Epithelial cell of prostate (primary cell): Measurements from ENCODE around the gene ACTR3C.
A peak's percentile ranks its signal among the peaks of the same experiment; 100 is the strongest.
"Not testable (repeated sequence)": the region's sequence is repeated elsewhere in the genome, so short reads cannot be mapped to it uniquely, and the experiment has no call there.

ENCODE experiments used
- DNase-seq: peaks from one replicate; pipeline ENCODE4 v3.0.0-alpha.2; 2011; ENCODE audit warnings: low read depth, low spot score
- H3K27ac ChIP-seq: fragments of 450-650 bp; 2 replicates; pipeline ENCODE4 v1.5.1; 2017; ENCODE audit warnings: mild to moderate bottlenecking

The ACTR3C gene

DNA sequence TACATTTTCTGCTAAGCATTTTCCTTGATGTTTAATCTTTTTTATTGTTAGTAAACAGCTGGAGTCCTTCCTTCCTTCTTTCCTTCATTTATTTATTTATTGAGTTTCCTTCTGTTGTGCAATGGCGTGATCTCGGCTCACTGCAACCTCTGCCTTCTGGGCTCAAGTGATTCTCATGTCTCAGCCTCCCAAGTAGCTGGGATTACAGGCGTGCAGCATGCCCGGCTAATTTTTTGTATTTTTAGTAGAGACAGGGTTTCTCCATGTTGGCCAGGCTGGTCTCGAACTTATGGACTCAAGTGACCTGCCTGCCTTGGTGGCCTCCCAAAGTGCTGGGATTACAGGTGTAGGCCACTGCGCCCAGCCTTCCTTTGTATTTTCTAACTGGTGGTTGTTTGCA lies 6.4 kb downstream of the ACTR3C start:
- DNase-seq, H3K27ac ChIP-seq: not testable (repeated sequence)

DNA sequence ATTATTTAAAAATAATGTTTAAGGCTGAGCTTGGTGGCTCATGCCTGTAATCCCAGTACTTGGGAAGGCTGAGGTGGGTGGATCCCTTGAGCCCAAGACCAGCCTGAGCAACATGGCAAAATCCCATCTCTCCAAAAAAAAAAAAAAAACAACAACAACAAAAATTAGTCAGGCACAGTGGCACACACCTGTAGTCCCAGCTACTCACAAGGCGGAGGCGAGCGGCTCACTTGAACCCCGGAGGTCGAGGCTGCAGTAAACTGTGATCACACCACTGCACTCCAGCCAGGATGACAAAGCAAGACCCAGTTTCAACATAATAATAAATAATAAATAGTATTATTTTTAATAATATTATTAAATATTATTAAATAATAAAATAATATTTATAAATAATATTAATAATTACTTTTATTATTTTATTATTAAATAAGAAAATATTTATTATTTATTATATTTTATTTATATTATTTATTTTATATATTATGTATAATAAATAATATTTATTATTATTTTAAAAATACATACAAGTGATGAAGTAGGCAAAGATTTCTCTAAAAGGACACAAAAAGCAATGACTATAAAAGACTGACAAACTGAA lies 8.6 kb downstream of the ACTR3C start:
- no peak for DNase-seq
- no peak overlapping the region for H3K27ac ChIP-seq

DNA sequence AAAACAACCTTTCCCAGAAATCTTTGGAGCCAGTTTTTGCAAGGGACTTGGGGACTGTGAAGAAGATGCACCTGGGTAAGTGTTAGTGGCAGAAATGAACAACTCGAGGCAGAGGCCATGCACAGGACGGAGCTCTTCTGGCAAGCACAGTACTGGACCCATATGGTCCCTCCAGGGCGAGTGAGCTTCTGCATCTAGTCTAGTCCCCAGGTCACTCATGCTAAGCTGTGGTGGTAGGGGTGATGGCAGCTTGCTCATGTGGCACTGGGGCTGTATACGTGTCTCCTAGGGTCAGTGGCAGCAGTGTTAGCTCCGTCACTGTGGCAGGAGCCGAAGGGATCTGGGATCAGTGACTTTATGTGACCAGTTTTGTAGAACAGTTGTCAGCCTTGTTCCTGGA lies 9.5 kb downstream of the ACTR3C start:
- H3K27ac ChIP-seq = no peak overlapping the region
- no peak for DNase-seq

DNA sequence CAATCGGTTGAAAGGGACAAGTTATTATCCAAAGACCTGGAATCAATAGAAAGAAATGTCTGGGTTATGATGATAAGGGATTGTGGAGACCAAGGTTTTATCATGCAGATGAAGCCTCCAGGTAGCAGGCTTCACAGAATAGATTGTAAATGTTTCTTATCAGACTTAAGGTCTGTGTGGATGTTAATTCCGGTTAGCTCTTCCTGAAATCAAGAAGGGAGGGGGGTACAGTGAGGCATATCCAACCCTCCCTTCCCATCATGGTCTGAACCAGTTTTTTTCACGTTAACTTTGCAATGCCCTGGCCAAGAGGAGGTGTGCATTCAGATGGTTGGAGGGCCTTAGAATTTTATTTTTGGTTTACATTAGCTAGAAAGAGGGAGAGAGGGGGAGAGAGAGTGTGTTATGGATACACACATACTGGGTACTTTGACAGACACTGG lies 10.0 kb downstream of the ACTR3C start:
- no peak for DNase-seq
- no peak overlapping the region for H3K27ac ChIP-seq

DNA sequence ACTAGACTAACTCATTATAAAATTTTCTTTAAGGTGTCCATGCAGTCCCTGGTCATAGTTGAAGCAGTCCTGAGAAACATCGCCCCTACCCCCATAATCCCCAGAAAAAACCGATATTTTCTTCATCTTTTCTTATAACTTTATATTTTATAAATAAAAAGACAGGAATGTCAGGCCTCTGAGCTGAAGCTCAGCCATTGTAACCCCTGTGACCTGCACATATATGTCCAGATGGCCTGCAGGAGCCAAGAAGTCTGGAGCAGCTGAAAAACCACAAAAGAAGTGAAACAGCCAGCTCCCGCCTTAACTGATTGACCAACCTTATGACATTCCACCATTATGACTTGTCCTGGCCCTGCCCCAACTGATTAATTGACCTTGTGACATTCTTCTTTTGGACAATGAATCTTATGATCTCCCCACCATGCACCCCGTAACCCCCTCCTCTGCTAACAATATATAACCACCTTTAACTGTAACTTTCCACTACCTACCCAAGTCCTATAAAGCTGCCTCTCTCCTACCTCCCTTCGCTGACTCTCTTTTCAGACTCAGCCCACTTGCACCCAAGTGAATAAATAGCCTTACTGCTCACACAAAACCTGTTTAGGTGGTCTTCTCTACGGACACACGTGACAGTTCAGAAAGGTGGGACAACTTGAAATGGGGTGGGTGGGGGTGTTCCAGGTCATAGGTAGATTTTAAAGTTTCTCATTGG lies 10.5 kb downstream of the ACTR3C start:
- H3K27ac ChIP-seq, DNase-seq: not testable (repeated sequence)

DNA sequence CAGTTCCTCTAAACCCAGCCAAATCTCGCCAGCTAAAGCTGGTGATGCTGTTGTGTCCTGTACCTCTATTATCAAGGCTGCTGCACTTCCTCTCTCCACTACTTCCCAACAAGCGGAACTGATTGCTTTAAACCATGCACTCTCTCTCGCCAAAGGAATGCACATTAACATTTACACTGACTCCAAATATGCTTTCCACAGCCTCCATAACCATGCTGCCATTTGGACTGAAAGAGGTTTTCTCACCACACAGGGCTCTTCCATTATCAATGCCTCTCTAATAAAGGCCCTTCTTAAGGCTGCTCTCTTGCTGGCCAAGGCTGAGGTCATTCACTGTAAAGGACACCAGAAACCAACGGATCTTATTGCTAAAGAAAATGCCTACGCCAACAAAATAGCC lies 11.6 kb downstream of the ACTR3C start:
- no peak overlapping the region for H3K27ac ChIP-seq
- no peak for DNase-seq

DNA sequence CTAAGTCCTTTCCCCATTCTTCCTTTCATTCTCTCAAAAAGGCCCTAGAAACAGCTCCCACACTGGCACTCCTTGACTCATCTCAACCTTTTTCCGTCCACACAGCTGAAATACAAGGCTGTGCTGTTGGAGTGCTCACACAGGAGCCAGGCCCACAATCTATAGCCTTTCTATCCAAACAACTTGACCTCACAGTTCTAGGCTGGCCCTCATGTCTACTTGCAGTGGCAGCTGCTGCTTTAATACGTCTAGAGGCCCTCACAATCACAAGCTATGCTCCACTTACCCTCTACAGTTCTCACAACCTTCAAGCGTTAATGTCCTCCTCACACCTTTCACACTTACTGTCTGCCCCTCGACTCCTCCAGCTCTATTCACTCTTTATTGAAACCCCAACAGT lies 12.2 kb downstream of the ACTR3C start:
- H3K27ac ChIP-seq = no peak overlapping the region
- DNase-seq = no peak

DNA sequence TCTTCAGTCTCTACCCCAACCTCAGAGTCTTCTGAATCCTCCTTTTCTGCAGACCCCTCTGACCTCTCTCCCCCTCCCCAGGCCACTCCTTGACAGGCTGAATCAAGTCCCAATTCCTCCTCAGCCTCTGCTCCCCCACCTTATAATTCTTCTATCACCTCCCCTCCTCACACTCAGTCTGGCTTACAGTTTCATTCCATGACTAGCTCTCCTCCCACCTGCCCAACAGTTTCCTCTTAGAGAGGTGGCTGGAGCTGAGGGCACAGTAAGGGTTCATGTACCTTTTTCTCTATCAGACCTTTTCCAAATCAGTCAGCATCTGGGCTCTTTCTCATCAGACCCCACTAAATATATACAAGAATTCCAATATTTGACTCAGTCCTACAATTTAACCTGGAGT lies 14.8 kb downstream of the ACTR3C start:
- no peak for DNase-seq
- H3K27ac ChIP-seq = no peak overlapping the region

DNA sequence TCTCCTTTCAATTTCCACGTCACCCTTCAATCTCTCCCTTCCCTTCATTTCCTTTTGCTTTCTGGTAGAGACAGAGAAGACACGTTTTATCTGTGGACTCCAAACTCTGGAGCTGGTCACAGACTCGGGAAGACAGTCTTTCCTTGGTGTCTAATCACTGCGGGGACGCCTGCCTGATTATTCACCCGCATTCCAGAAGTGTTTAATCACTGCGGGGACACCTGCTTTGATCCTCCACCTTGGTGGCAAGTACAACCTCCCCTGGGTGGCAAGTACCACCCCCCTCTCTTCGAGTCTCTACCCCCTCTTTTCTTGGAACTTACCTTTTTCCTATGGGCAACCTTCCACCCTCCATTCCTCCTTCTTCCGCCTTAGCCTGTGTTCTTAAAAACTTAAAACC lies 15.4 kb downstream of the ACTR3C start:
- DNase-seq = no peak
- no peak overlapping the region for H3K27ac ChIP-seq

DNA sequence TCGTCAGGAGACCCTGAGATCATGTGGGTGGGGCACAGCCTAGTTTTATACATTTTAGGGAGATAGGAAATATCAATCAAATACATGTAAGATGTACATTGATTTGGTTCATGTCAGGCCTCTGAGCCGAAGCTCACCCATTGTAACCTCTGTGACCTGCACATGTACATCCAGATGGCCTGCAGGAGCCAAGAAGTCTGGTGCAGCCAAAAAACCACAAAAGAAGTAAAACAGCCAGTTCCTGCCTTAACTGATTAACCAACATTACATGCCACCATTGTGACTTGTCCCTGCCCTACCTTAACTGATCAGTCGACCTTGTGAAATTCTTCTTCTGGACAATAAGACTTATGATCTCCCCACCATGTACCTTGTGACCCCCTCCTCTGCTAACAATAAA lies 16.2 kb downstream of the ACTR3C start:
- H3K27ac ChIP-seq = no peak overlapping the region
- DNase-seq = no peak

DNA sequence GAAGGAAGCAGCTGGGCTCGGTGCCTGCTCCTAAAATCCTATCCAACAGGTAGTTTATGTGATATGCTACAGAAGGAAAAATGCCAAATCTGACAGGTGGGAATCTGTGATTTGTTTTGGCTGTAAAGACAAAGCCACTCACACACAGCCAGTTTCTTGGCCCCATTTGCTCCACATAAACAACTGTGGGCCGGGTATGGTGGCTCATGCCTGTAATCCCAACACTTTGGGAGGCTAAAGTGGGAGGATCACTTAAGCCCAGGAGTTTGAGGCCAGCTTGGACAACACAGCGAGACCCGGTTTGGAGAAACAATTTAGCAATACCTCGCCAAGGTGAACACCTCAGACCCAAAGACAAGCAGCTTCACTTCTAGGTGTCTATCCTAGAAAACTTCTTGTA lies 17.0 kb downstream of the ACTR3C start:
- H3K27ac ChIP-seq, DNase-seq: not testable (repeated sequence)

DNA sequence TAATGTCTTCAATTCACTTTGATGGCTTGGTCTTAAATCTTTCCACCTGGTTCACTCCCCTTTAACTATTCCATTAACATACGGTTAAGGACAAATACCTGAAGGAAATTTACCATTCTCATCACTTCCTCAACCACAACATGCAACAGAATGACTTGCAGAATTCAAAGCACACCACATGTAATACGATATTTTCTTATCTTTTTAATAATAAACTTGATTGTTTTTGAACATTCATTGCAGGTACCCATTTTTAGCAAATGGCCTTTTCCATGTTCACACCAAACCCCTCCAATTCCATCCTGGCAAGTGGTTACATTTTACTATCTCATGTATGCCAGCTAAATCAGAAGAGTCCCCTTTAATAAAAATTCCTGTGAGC lies 17.5 kb downstream of the ACTR3C start:
- not testable (repeated sequence) for DNase-seq, H3K27ac ChIP-seq

DNA sequence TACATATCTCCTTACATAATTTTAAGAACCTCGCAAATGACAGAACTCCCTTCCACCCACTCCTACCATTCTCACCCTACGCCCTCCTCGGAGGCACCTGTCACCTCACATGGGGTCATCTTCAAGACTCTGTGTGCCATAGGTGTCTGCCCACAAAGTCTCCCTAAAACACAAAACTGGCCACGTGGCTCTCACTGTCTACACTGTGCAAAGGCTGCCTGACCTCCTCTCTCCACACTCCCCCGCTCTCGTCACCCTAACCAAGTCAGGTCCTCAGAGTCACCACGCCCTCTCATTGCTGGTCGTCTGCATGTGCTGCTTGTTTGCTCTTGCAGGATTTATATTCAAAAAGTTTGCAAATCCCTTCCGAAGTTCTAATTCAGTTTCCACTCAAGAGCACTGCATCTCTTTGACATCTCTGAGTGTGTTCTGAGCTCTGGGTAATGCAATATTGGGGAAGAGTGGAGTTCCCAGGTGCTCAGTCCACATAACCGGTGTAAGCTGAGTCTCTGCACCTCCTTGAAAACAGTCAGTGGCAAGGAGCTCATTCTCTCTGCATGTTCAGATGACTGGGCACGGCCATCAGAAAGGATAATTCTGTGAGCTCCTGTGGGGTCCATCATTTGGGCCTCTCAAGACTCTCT lies 18.0 kb downstream of the ACTR3C start:
- H3K27ac ChIP-seq, DNase-seq: not testable (repeated sequence)

DNA sequence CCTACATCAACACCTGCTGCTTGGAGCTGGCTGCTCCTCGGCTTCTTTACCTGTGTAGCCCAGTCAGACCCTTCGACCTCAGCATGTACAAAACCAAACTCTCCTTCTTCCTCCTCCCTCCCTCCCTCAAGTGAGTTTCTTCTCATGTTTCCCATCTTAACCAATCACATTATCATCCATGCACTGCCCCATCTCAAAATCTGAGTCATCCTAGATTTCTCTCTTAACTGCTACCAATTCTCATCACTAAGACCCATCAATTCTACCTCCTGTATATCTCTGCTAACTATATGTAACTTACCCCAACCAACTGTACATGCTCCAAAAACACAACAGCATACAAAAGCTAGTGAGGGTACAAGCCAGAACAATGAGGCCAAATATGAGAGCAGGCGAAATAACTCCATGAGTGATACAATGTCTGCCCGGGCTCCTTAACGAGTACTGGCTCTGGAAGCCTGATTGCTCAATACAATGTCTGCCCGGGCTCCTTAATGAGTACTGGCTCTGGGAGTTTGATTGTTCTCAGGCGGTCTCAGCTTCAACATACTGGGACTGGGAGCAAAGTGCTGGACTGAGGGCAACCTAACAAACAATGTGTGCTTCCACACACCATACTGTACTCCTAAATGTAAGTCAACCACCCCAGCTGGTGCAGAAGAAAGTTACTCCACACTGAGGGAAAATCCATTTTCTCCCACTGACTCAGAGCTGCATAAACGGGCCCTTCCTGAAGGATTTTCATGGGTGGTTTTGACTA lies 18.7 kb downstream of the ACTR3C start:
- DNase-seq = not testable (repeated sequence)

DNA sequence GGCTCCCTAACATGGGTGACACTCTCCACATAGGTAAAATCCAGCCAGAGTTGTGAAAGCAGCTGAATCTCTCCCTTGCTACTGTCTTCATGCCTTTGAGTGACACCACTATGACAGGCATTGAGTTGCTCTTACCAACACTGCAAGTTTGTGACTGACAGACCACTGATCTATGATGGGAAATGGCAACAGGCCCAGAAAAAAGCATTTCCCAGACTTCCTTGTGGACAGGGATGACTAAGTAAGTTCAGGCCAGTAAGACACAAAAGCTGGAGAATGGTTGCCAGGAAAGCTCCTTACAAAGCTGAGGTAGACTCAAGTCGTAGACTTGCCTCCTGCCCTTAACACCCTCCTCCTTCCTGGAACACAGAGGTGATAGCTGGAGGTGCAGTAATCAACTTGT lies 20.4 kb downstream of the ACTR3C start:
- DNase-seq = peak; percentile 24
- not testable (repeated sequence) for H3K27ac ChIP-seq

More for the DNA sequence above, 18.7 kb downstream of the ACTR3C start:
- H3K27ac ChIP-seq = not testable (repeated sequence)

DNA sequence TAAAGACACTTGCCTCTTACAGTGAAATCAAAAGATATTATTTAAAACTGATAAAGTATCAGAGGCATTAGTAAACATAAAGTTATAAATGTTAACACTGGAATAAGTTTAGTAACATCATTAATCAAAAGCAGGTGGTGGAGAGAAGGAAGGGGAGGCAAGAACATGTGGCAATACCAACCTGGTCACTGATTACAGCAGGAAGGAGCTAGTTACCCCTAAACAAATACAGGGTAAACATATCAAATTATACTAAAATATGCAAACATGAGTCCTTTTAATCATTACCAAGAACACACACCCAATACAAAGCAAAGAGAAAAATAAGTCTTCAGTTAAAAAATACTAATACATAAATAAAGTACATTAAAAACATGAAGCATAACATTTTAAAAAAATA lies 25.4 kb downstream of the ACTR3C start:
- not testable (repeated sequence) for DNase-seq, H3K27ac ChIP-seq

DNA sequence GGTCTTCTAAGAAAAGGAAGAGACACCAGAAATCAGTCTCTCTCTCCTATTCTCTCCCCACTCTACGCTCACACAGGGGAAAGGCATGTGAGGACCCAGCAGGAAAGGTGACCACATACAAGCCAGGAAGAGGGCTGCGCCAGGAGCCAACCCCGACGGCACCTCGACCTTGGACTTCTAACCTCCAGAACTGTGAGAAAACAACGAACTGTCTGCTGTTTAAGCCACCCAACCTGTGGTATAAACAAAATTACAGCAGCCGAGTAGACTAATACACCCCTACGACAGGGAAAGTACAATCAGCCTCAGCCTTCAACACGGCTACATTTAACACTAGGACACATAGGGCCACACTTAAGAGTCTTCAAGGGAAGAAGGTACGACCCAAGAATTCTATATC lies 26.5 kb downstream of the ACTR3C start:
- DNase-seq, H3K27ac ChIP-seq: not testable (repeated sequence)

DNA sequence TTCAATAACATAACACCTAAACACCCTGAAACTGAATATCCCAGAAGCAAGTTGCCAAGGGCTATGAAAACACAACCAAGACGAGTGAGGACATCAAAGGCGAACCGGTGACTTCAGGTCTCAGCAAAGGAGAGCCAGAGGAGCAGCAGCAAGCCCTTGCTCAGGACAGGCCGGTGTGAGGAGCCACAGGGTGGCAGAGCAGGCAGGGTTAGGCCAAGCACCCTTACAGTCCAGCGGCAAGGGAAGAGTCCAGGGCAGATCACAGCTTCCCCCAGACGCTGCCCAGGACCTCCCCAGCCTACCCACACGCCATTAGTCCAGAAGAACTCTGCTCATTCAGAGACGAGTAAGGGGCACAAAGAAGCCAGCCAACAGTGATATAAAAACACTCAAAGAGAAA lies 27.7 kb downstream of the ACTR3C start:
- not testable (repeated sequence) for H3K27ac ChIP-seq, DNase-seq

DNA sequence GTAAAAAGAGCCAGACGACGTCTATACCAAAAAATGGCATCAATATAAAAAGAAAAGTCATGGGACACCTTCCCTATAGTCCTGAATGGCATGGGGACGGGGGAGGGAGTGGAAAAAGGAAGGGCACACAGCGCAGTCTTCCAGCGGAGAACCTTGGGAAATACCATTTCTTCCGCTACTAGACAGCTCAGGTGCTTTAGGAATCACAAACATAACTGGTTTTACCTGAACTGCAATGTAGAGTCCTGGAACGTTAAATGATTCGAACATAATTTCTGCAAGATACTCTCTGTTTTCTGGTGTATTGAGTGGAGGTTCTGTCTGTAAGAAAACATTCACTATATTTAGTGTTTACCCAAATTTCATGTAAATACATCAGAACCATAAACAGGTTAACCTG lies 28.3 kb downstream of the ACTR3C start:
- DNase-seq, H3K27ac ChIP-seq: not testable (repeated sequence)

DNA sequence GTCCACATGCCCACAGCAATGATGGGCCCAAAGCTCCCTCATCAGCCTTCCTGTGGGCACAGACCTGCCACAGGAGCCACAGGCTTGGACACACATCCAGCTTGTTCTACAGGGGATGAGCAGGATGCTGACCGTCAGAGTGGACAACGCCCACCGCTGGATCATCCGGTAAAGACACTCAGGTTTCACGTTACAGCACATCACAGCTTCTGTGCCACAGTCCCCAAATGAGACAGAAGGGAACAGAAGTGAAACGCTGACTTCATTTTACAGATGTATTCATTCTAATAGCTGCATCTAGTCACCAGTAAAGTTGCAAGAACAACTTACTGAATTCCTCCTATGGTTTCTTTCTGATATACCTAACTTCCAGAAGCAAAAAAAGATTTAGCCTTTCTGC lies 33.0 kb downstream of the ACTR3C start:
- DNase-seq, H3K27ac ChIP-seq: not testable (repeated sequence)

DNA sequence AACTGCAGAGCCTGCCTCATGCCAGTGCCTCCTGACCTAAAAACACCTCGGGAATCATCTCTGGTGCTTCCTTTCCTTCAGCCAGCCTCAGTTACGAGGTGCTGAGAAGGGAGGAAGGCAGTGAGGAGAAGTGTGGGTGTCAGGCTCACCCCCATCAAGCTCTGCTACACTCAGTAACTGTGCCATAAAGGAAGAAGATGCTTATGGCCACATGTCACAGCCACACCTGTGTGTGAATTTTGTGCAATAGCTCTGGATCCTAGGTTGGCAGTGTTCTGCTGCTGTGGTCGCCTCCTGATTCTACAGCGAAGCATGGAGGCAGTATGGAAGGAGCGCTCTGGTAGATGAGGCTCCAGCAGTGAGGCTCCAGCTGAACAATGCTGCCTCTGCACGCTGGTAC lies 34.5 kb downstream of the ACTR3C start:
- not testable (repeated sequence) for H3K27ac ChIP-seq, DNase-seq
